ENCODE measurements around the gene CDKN3. TPM values are rescaled to one million over a fixed set of nuclear protein-coding genes. Genes with fewer than 3 reads are reported as not detected.
"Not testable (repeated sequence)": the region's sequence is repeated elsewhere in the genome, so short reads cannot be mapped to it uniquely, and the experiment has no call there.

The CDKN3 gene
- total RNA-seq, 2 donors from 2014 or later, result 92.0 to 121 TPM

GRCh38 chr14:54440873-54441868 is 44.4 kb downstream of the CDKN3 start, which contains the start of gene CNIH1:
TSS of gene CNIH1 (minus strand) at chr14:54441374. CDS start at chr14:54441327, 47 bp downstream.
- peaks cover 55% of the 10 kb centered on the region for H3K4me1 Mint-ChIP-seq (ENCODE audit: low read depth)

GRCh38 chr14:54442961-54443360 is 46.2 kb downstream of the CDKN3 start:
- not testable (repeated sequence) for H3K27ac Mint-ChIP-seq; H3K9me3 Mint-ChIP-seq; H3K36me3 Mint-ChIP-seq (ENCODE audit: insufficient read depth in 2 of 2); DNase-seq; H3K4me3 Mint-ChIP-seq; ATAC-seq (replicated peaks in 1 of 2)
- peaks cover 15% of the 10 kb centered on the region for H3K27me3 Mint-ChIP-seq (ENCODE audit: low read depth)
- H3K4me1 Mint-ChIP-seq (ENCODE audit: low read depth), result peaks cover 37% of the 10 kb centered on the region

More at GRCh38 chr14:54440873-54441868, 44.4 kb downstream of the CDKN3 start, which contains the start of gene CNIH1:
- Mint-ChIP-seq H3K27me3 (ENCODE audit: low read depth) (peaks cover 13% of the 10 kb centered on the region), H3K27ac (peak within 1 kb of the TSS; percentile 100), H3K4me3 (peak within 1 kb of the TSS; percentile 84 to 100), H3K36me3 (ENCODE audit: insufficient read depth in 2 of 2) (peaks cover 0 to 4% of the 10 kb centered on the region in 2 donors), H3K9me3 (no peaks in the 10 kb centered on the region)
- DNase-seq (peak; percentile 94 to 98), ATAC-seq (replicated peaks in 1 of 2) (peak; percentile 94 to 97)

- Mint-ChIP-seq H3K9me3 (no peaks in the 10 kb centered on the region), H3K27ac (no peak overlapping the region), H3K36me3 (ENCODE audit: insufficient read depth in 2 of 2) (peaks cover 0 to 3% of the 10 kb centered on the region in 2 donors), H3K4me3 (no peak overlapping the region), H3K27me3 (ENCODE audit: low read depth) (peaks cover 15% of the 10 kb centered on the region), H3K4me1 (ENCODE audit: low read depth) (peaks cover 27% of the 10 kb centered on the region)
- DNase-seq (no peak), ATAC-seq (replicated peaks in 1 of 2) (no peak)
These were observed 47.2 kb downstream of the CDKN3 start for GRCh38 chr14:54443981-54444380.

GRCh38 chr14:54444681-54445080 is 47.9 kb downstream of the CDKN3 start:
- Mint-ChIP-seq H3K4me1 (ENCODE audit: low read depth) (peaks cover 20% of the 10 kb centered on the region), H3K9me3 (no peaks in the 10 kb centered on the region), H3K36me3 (ENCODE audit: insufficient read depth in 2 of 2) (peaks cover 0 to 1% of the 10 kb centered on the region in 2 donors), H3K27ac (no peak overlapping the region), H3K4me3 (no peak overlapping the region), H3K27me3 (ENCODE audit: low read depth) (peaks cover 15% of the 10 kb centered on the region)
- no peak for ATAC-seq (replicated peaks in 1 of 2)
- no peak for DNase-seq

- Mint-ChIP-seq H3K27me3 (ENCODE audit: low read depth) (peaks cover 15% of the 10 kb centered on the region), H3K4me3 (no peak overlapping the region), H3K36me3 (ENCODE audit: insufficient read depth in 2 of 2) (no peaks in the 10 kb centered on the region), H3K27ac (no peak overlapping the region), H3K4me1 (ENCODE audit: low read depth) (peaks cover 17% of the 10 kb centered on the region), H3K9me3 (no peaks in the 10 kb centered on the region)
- DNase-seq (no peak), ATAC-seq (replicated peaks in 1 of 2) (no peak)
These were observed 49.4 kb downstream of the CDKN3 start for GRCh38 chr14:54446161-54446693.

- no peak overlapping the region for H3K4me3 Mint-ChIP-seq
- ATAC-seq (replicated peaks in 1 of 2), result peak; percentile 37 to 57
These were observed 50.5 kb downstream of the CDKN3 start for GRCh38 chr14:54447231-54447692.

GRCh38 chr14:54450535-54450934 is 53.7 kb downstream of the CDKN3 start:
- peak; percentile 54 to 75 for ATAC-seq (replicated peaks in 1 of 2)
- Mint-ChIP-seq H3K27me3 (ENCODE audit: low read depth) (peaks cover 7% of the 10 kb centered on the region), H3K36me3 (ENCODE audit: insufficient read depth in 2 of 2) (no peaks in the 10 kb centered on the region), H3K4me1 (ENCODE audit: low read depth) (peaks cover 7% of the 10 kb centered on the region), H3K27ac (no peak overlapping the region), H3K4me3 (peak overlapping the region in 1 of 2 donors; percentile 0), H3K9me3 (no peaks in the 10 kb centered on the region)
- DNase-seq, result peak in 1 of 2 donors; percentile 14

More at GRCh38 chr14:54447231-54447692, 50.5 kb downstream of the CDKN3 start:
- Mint-ChIP-seq H3K27me3 (ENCODE audit: low read depth) (peaks cover 15% of the 10 kb centered on the region), H3K27ac (no peak overlapping the region), H3K4me1 (ENCODE audit: low read depth) (peaks cover 8% of the 10 kb centered on the region), H3K36me3 (ENCODE audit: insufficient read depth in 2 of 2) (no peaks in the 10 kb centered on the region), H3K9me3 (no peaks in the 10 kb centered on the region)
- DNase-seq, result no peak

GRCh38 chr14:54451121-54451601 is 54.4 kb downstream of the CDKN3 start:
- Mint-ChIP-seq H3K9me3 (no peaks in the 10 kb centered on the region), H3K27ac (no peak overlapping the region), H3K27me3 (ENCODE audit: low read depth) (peaks cover 2% of the 10 kb centered on the region), H3K4me3 (no peak overlapping the region), H3K36me3 (ENCODE audit: insufficient read depth in 2 of 2) (no peaks in the 10 kb centered on the region), H3K4me1 (ENCODE audit: low read depth) (peaks cover 7% of the 10 kb centered on the region)
- ATAC-seq (replicated peaks in 1 of 2), result no peak
- no peak for DNase-seq

- Mint-ChIP-seq H3K36me3 (ENCODE audit: insufficient read depth in 2 of 2) (no peaks in the 10 kb centered on the region), H3K27me3 (ENCODE audit: low read depth) (no peaks in the 10 kb centered on the region), H3K4me3 (no peak overlapping the region), H3K4me1 (ENCODE audit: low read depth) (peaks cover 7% of the 10 kb centered on the region), H3K27ac (no peak overlapping the region), H3K9me3 (no peaks in the 10 kb centered on the region)
- no peak for ATAC-seq (replicated peaks in 1 of 2)
- no peak for DNase-seq
These were observed 55.2 kb downstream of the CDKN3 start for GRCh38 chr14:54451961-54452360.

- no peak overlapping the region for H3K4me3 Mint-ChIP-seq
These were observed 56.4 kb downstream of the CDKN3 start for GRCh38 chr14:54453252-54453651.

GRCh38 chr14:54453990-54454389 is 57.2 kb downstream of the CDKN3 start:
- not testable (repeated sequence) for H3K27ac Mint-ChIP-seq; H3K27me3 Mint-ChIP-seq (ENCODE audit: low read depth); ATAC-seq (replicated peaks in 1 of 2); DNase-seq; H3K9me3 Mint-ChIP-seq; H3K4me3 Mint-ChIP-seq; H3K36me3 Mint-ChIP-seq (ENCODE audit: insufficient read depth in 2 of 2); H3K4me1 Mint-ChIP-seq (ENCODE audit: low read depth)

More at GRCh38 chr14:54453252-54453651, 56.4 kb downstream of the CDKN3 start:
- Mint-ChIP-seq H3K27me3 (ENCODE audit: low read depth) (no peaks in the 10 kb centered on the region), H3K27ac (no peak overlapping the region), H3K9me3 (peaks cover 0 to under 1% of the 10 kb centered on the region in 2 donors), H3K4me1 (ENCODE audit: low read depth) (peaks cover 7% of the 10 kb centered on the region), H3K36me3 (ENCODE audit: insufficient read depth in 2 of 2) (peaks cover 0 to under 1% of the 10 kb centered on the region in 2 donors)
- DNase-seq, result no peak
- ATAC-seq (replicated peaks in 1 of 2), result no peak

GRCh38 chr14:54455363-54455762 is 58.6 kb downstream of the CDKN3 start:
- no peak overlapping the region for H3K4me3 Mint-ChIP-seq
- no peaks in the 10 kb centered on the region for H3K27me3 Mint-ChIP-seq (ENCODE audit: low read depth)
- H3K9me3 Mint-ChIP-seq, result peaks cover 8 to 11% of the 10 kb centered on the region in 2 donors
- ATAC-seq (replicated peaks in 1 of 2) (no peak), DNase-seq (no peak)
- H3K4me1 Mint-ChIP-seq (ENCODE audit: low read depth), result peaks cover 7% of the 10 kb centered on the region
- H3K27ac Mint-ChIP-seq, result no peak overlapping the region
- peaks cover 4 to 7% of the 10 kb centered on the region in 2 donors for H3K36me3 Mint-ChIP-seq (ENCODE audit: insufficient read depth in 2 of 2)

Data from activated T-cell treated with anti-CD3 and anti-CD28 coated beads, Interleukin-2, amount 50 U/mL, for 72 hours (primary cell).